Right lobe of liver (tissue), 6 donors: ENCODE results near the gene SEC14L1. TPM values are rescaled to one million over a fixed set of nuclear protein-coding genes. Genes with fewer than 3 reads are reported as not detected.

Experiments
- ATAC-seq, 4 donors: fragments of 200-7000 bp; cut with Tn5 transposase; one replicate each; pipeline ENCODE4 v1.9.1; 2020; ENCODE audit warnings: mild to moderate bottlenecking in 4 of 4, moderate library complexity in 4 of 4
- DNase-seq, 3 donors: peaks; one replicate each; pipeline ENCODE4 v3.0.0-alpha.2; 2020
- H3K27ac ChIP-seq, 3 donors: fragments of 200-600 bp; one replicate each; pipeline ENCODE4 v1.8.0; 2022
- H3K27me3 ChIP-seq, 2 donors: fragments of 200-600 bp; one replicate each; pipeline ENCODE4 v1.8.0; 2022
- H3K36me3 ChIP-seq, 4 donors: fragments of 200-600 bp; sonication (generic) in 1 of 4; one replicate each; pipeline versions ENCODE4 v1.5.1 to v1.8.0; 2017 to 2022; ENCODE audit warnings: control low read depth in 1 of 4
- H3K4me1 ChIP-seq, 4 donors: fragments of 200-600 bp; sonication (generic) in 1 of 4; one replicate each; pipeline versions ENCODE4 v1.5.1 to v1.8.0; 2017 to 2022; ENCODE audit warnings: control low read depth in 1 of 4
- H3K4me3 ChIP-seq, 3 donors: fragments of 200-600 bp; one replicate each; pipeline ENCODE4 v1.8.0; 2022
- H3K9me3 ChIP-seq, 4 donors: fragments of 200-600 bp; sonication (generic) in 1 of 4; one replicate each; pipeline versions ENCODE4 v1.5.1 to v1.8.0; 2017 to 2022; ENCODE audit warnings: control low read depth in 1 of 4
- POLR2A ChIP-seq: fragments of 450-650 bp; IDR thresholded peaks from one replicate; pipeline ENCODE4 v1.6.1; 2017; ENCODE audit warnings: antibody characterized with exemption, mild to moderate bottlenecking
- WGBS: methylation state at CpG from one replicate; pipeline ENCODE4 v1.1.6; 2018; ENCODE audit warnings: low coverage, low lambda C conversion rate; ENCODE audit not compliant: insufficient coverage; ENCODE audit errors: missing lambda C conversion rate; 5-methylcytosine and 5-hydroxymethylcytosine counted together
- intact Hi-C, 2 donors: fragments of 100-400 bp; cut with DNase I; formaldehyde crosslinking; loops; one replicate each; pipeline versions ENCODE4 v1.11.2 to v1.14.1; 2022
- total RNA-seq, 6 experiments: library from RNA; depleted of rRNA in 2 of 6; stranded (reverse); fragments of >200 nt in 2 of 6; fragmentation: NEBNext Ultra II Directional in 3 of 6; extraction: Animal tissue kit (Norgen Biotek cat#: 25700) in 3 of 6; gene quantifications; one replicate each; pipeline versions ENCODE4 v1.1.0 to v1.2.4, GENCODE V29; 2016 to 2023
- TF ChIP-seq, protein P1 (sequence below), 4 donors: fragments of 200-600 bp in 3 of 4; fragments of 450-650 bp in 1 of 4; IDR thresholded peaks; one replicate each; pipeline versions ENCODE4 v1.5.1 to v1.8.0; 2016 to 2022; ENCODE audit warnings: antibody characterized with exemption in 4 of 4, mild to moderate bottlenecking in 2 of 4
- donor health status: DM: no; HTN: yes; CAD: no.
- donor health status: DM: no; HTN: no; CAD: no.
- donor health status: DM: no; HTN: no; CAD: no.
- donor health status: DM: no; HTN: yes; CAD: no.
- donor health status: DM: no; HTN: yes; CAD: no.

The SEC14L1 gene
- total RNA-seq, 6 experiments from 2014 or later = 21.5 to 44.4 (median 24.9) TPM

DNA sequence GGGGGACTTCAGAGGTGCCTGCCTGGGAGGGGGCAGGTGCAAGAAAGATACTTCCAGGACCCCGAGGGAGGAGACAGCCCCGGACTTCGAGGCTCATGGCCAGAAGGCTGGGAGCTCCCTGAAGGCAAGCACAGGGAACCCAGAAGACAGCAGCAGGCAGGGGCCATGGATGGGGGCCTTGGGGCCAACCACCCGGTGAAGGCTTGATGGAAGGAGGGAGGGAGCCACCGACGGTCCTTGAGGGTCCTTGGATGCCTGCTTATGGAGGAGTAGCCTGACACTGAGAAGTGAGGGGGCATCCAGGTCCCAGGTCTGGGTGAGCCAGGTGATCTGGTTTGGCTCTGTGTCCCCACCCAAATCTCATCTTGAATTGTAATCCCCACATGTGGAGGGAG lies 89.7 kb downstream of the SEC14L1 start:
- H3K27ac ChIP-seq = no peak overlapping the region
- intact Hi-C loops = no loop called here
- no peak for DNase-seq
- no peaks in the 10 kb centered on the region for H3K9me3 ChIP-seq
- WGBS = no CpG with 5 or more reads among the region's 6 CpGs
- H3K27me3 ChIP-seq = no peaks in the 10 kb centered on the region
- ATAC-seq = no peak
- H3K36me3 ChIP-seq = no peaks in the 10 kb centered on the region
- no peaks in the 10 kb centered on the region for H3K4me1 ChIP-seq
- TF ChIP-seq, protein P1, sequence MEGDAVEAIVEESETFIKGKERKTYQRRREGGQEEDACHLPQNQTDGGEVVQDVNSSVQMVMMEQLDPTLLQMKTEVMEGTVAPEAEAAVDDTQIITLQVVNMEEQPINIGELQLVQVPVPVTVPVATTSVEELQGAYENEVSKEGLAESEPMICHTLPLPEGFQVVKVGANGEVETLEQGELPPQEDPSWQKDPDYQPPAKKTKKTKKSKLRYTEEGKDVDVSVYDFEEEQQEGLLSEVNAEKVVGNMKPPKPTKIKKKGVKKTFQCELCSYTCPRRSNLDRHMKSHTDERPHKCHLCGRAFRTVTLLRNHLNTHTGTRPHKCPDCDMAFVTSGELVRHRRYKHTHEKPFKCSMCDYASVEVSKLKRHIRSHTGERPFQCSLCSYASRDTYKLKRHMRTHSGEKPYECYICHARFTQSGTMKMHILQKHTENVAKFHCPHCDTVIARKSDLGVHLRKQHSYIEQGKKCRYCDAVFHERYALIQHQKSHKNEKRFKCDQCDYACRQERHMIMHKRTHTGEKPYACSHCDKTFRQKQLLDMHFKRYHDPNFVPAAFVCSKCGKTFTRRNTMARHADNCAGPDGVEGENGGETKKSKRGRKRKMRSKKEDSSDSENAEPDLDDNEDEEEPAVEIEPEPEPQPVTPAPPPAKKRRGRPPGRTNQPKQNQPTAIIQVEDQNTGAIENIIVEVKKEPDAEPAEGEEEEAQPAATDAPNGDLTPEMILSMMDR (IDR thresholded peaks at IDR 0.05) = no peak
- no peak for TF ChIP-seq POLR2A
- H3K4me3 ChIP-seq = no peak overlapping the region

- no peak overlapping the region for H3K27ac ChIP-seq
- TF ChIP-seq, protein P1 (IDR thresholded peaks at IDR 0.05) = no peak
- no peak for TF ChIP-seq POLR2A
- no peaks in the 10 kb centered on the region for H3K36me3 ChIP-seq
- no peaks in the 10 kb centered on the region for H3K9me3 ChIP-seq
- WGBS = 81% methylated on average over 6 of the region's 11 CpGs
- ATAC-seq = no peak
- H3K27me3 ChIP-seq = no peaks in the 10 kb centered on the region
- intact Hi-C loops = no loop called here
- no peaks in the 10 kb centered on the region for H3K4me1 ChIP-seq
- no peak for DNase-seq
- H3K4me3 ChIP-seq = no peak overlapping the region
Observed at GRCh38 chr17:77231076-77231871, 90.5 kb downstream of the SEC14L1 start.

DNA sequence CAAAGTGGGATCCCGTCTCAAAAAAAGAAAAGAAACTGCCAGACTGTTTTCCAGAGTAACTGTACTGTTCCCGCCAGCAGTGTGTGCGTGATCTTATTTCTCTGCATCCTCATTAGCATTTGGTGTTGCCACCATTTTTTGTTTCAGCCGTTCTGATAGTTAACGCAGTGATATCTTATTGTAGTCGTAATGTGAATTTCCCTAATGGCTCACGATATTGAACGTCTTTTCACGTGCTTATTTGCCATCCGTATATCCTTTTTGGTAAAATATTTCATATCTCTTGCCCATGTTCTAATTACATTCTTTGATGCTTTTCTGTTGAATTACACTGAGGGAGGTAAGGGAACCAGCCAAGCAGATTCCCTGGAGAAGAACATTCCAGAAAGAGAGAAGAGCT lies 92.4 kb downstream of the SEC14L1 start:
- intact Hi-C loops = no loop called here
- Histone ChIP-seq H3K9me3 (no peaks in the 10 kb centered on the region), H3K36me3 (no peaks in the 10 kb centered on the region), H3K4me1 (no peaks in the 10 kb centered on the region), H3K27ac (no peak overlapping the region), H3K27me3 (no peaks in the 10 kb centered on the region), H3K4me3 (no peak overlapping the region)
- no peak for TF ChIP-seq POLR2A
- TF ChIP-seq, protein P1 (IDR thresholded peaks at IDR 0.05) = no peak
- WGBS = 88% methylated on average over 7 of the region's 10 CpGs
- DNase-seq (no peak), ATAC-seq (no peak)

GRCh38 chr17:77233635-77234334 lies 93.0 kb downstream of the SEC14L1 start:
- H3K27ac ChIP-seq = no peak overlapping the region
- intact Hi-C loops = no loop called here
- WGBS = 74% methylated on average over 11 of the region's 21 CpGs
- no peaks in the 10 kb centered on the region for H3K4me1 ChIP-seq
- no peaks in the 10 kb centered on the region for H3K36me3 ChIP-seq
- DNase-seq (peak in 1 of 3 donors; percentile 42), ATAC-seq (peak in 1 of 4 donors; percentile 43)
- TF ChIP-seq, protein P1 (IDR thresholded peaks at IDR 0.05) = no peak
- TF ChIP-seq POLR2A = no peak
- no peaks in the 10 kb centered on the region for H3K27me3 ChIP-seq
- no peak overlapping the region for H3K4me3 ChIP-seq
- H3K9me3 ChIP-seq = no peaks in the 10 kb centered on the region
